GM19240 (cell line): ENCODE data around the gene ARMCX1.
"Not testable (repeated sequence)": the region's sequence is repeated elsewhere in the genome, so short reads cannot be mapped to it uniquely, and the experiment has no call there.

Source experiments
- DNase-seq: peaks from one replicate; pipeline ENCODE4 v3.0.0; 2011; ENCODE audit warnings: low spot score; ENCODE audit not compliant: insufficient read length

The ARMCX1 gene

DNA sequence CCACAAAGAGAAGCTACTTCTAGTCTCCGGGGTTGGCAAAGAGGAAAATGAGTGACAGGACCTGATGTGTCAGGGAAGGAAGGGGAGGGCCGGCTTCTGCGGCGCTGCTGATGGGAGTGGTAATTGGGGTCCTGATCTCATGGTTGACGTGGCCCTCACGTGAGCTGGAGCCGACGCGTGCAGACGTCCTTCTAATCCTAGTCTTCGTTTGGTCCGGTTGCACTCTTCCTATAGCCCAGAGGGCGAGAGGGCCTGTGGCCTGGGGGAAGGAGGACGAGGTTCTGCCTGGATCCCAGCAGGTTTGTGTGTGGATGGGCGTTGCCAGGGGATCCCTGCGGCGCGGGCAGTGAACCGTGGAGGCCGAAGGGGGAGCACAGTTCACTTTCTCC, at the start of gene ARMCX1:
ARMCX1 (plus strand) TSS at position 186 of the 389 bp plus-strand sequence. CDS start 2,384 bp downstream, outside the sequence.
- DNase-seq = no peak

DNA sequence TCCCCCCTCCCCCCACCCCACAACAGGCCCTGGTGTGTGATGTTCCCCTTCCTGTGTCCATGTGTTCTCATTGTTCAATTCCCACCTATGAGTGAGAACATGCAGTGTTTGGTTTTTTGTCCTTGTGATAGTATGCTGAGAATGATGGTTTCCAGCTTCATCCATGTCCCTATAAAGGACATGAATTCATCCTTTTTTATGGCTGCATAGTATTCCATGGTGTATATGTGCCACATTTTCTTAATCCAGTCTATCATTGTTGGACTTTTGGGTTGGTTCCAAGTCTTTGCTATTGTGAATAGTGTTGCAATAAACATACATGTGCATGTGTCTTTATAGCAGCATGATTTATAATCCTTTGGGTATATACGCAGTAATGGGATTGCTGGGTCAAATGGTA, 47.4 kb upstream of the ARMCX1 start:
- not testable (repeated sequence) for DNase-seq

GRCh38 chrX:101507372-101507771, 43.0 kb upstream of the ARMCX1 start:
- no peak for DNase-seq

GRCh38 chrX:101507986-101508385, 42.4 kb upstream of the ARMCX1 start:
- no peak for DNase-seq

GRCh38 chrX:101530944-101531343, 19.4 kb upstream of the ARMCX1 start:
- DNase-seq = no peak

GRCh38 chrX:101539116-101539515, 11.2 kb upstream of the ARMCX1 start:
- no peak for DNase-seq

- no peak for DNase-seq
Measured at GRCh38 chrX:101550751-101551379, 518 bp downstream of the ARMCX1 start.

- DNase-seq = no peak
Measured at GRCh38 chrX:101551380-101551767, 1.0 kb downstream of the ARMCX1 start.

- no peak for DNase-seq
Measured at GRCh38 chrX:101552714-101553113, 2.4 kb downstream of the ARMCX1 start.

DNA sequence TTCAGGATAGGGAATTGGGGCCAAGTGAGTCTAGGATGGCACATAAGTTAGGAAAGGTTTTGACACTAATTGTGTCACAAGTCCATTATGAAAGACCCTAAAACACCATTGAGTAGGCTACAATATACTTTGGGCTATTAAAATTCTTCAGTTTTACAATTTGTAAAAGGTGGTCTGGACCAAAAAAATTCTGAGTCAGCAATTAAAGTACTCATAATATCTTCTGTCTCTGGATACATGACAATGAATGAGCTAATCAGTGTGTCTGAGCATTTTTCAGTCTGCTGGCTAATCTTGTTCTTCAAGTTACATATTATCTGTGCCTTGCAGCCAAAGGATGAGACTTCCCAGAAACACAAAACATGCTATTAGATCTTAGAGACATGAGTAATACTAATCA, 14.3 kb downstream of the ARMCX1 start:
- DNase-seq = no peak

DNA sequence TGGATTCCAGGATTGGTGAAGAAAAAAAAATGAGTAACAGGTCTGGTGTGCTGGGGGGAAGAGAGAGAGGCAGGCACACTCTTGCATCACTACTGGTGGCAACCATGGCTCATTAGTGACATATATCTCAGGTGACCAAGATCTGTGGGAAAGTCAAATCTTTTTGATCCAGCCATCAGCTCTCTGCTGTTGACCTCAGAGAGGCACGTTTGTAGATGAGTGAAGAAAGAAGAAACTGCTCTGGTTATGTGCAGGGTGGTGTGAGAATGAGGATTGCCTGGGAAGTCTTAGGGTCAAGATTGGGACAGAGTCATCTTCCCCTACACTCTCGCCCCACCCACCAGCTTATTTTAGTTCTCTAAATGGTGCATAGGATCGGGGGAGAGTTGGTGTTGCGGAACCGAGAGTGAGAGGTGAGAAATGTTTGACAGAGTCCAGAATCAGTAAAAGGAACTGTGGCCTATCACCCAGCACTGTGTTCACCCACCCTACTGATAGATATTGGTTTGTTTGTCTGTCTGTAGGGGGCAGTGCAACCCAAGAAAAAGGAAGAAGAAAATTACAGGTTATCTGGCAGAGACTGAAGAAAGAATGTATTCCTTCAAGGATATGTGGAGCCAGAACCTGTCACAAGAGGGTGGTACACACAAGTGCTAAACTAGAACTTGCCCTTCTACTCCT, 45.5 kb downstream of the ARMCX1 start:
- peak; percentile 53 for DNase-seq

DNA sequence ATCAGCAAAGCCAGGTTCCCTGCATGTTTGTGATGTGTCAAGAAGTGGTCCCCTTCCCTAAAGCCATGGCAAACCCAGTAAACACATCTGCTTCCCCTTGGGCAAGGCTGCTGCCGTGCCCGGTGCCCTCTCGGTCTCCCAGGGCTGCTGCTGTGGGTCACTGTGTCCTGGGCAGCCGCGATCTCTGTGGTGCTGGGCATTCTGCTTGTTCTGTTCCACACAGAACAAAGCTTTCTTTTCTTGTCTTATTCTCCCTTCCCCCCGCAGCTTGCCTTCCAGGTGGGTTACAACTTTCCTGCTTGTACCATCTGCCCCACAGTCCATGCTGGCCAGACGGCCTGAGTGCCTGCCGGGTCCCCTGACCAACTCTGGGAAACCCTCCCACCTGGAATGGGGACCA, 49.2 kb downstream of the ARMCX1 start:
- DNase-seq = not testable (repeated sequence)

DNA sequence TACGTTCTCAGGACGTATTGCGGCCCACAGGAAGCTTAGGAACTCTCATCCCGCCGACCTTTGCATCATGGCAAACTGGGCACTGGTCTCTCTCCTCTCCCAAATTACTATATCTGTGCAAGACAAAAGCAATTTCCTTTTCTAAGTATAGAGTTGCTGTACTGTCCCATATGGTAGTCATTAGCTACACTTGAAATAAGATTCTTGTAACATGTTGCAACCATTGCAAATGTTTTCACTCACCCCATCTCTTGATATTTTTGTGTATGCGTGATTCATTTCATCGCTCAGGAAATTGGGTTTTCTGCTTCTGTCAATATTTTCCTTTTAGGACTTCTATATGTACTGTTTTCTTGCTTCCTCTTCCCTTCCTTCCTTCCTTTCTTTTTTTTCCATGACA, 51.7 kb downstream of the ARMCX1 start:
- DNase-seq = no peak
